Measurements from ENCODE around the gene CWF19L1. TPM values are rescaled to one million over a fixed set of nuclear protein-coding genes. Genes with fewer than 3 reads are reported as not detected.

The CWF19L1 gene
- total and polyA plus RNA-seq, 2 of the 13 experiments (the other 11 are each of a cell fraction or from before 2014, with no cell fraction given) = 13.6 to 42.1 TPM

DNA sequence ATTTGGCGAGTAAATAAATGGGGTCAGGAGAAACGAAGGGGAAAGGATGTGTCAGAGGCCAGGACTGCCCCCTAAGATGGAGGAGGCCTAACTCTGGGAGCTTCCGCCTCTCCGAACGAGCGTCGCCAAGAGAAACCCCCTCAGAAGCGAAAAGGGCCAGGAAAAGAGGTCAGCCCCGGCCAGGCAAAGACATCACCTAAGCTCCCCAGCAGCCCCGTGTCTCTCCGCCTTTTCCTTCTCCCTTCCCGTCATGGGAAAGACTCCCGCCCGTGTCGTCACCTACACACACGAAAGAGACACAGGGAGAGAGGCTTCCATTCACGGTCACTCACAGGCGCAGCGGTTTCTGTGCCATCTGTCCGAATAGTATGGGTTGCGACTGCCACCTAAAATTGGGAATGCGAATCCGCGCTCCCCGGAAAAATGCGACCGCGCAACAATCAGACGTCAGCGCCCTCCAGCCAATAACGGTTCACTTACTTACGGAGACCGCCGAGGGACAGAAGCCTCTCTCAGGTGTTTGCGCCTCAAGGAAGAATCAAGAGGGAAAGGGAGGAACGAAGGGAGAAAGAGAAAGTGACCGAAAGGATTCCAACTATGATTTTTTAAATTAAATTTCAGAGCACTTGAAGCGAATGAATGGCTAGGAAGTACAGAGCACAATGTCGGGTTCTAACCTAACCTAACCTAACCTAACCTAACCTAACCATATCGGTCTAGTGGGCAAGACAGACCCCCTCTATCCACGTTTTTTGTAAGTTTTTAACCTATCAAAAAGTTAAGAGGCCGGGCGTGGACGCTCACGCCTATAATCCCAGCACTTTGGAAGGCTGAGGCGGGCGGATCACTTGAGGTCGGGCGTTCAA lies at the start of gene CWF19L1 (continued):
- TF ChIP-seq, protein P1, sequence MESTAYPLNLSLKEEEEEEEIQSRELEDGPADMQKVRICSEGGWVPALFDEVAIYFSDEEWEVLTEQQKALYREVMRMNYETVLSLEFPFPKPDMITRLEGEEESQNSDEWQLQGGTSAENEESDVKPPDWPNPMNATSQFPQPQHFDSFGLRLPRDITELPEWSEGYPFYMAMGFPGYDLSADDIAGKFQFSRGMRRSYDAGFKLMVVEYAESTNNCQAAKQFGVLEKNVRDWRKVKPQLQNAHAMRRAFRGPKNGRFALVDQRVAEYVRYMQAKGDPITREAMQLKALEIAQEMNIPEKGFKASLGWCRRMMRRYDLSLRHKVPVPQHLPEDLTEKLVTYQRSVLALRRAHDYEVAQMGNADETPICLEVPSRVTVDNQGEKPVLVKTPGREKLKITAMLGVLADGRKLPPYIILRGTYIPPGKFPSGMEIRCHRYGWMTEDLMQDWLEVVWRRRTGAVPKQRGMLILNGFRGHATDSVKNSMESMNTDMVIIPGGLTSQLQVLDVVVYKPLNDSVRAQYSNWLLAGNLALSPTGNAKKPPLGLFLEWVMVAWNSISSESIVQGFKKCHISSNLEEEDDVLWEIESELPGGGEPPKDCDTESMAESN (CRISPR knock-in tag; conservative IDR thresholded peaks at IDR 0.05) = no peak; the same call in 1 of the 2 replicates
- TF ChIP-seq MAZ (IDR thresholded peaks at IDR 0.05; ENCODE audit: borderline replicate concordance, low read depth, low read length) (0 out of 2 replicates have a peak, but pooled peaks have one; percentile 26), MAZ (CRISPR knock-in tag; IDR thresholded peaks at IDR 0.05; ENCODE audit: low read depth) (no peak), ERF (CRISPR knock-in tag; IDR thresholded peaks at IDR 0.05) (0 out of 2 replicates have a peak, but pooled peaks have one; percentile 53), ZC3H4 (CRISPR knock-in tag; IDR thresholded peaks at IDR 0.05; ENCODE audit: borderline replicate concordance) (no peak), ATF7 (IDR thresholded peaks at IDR 0.05) (no peak), ATF7 (CRISPR knock-in tag; IDR thresholded peaks at IDR 0.05) (no peak), ZFP36L1 (CRISPR knock-in tag; IDR thresholded peaks at IDR 0.05) (no peak), MAF1 (CRISPR knock-in tag; IDR thresholded peaks at IDR 0.05; ENCODE audit: borderline replicate concordance) (no peak), XRCC5 (optimal IDR thresholded peaks at IDR 0.05; ENCODE audit: low read length) (no peak), TRIM24 (CRISPR knock-in tag; IDR thresholded peaks at IDR 0.05) (no peak), ZNF441 (CRISPR knock-in tag; IDR thresholded peaks at IDR 0.05; ENCODE audit: borderline replicate concordance) (peak; percentile 78; the same call in 1 of the 2 replicates), USF2 (IDR thresholded peaks at IDR 0.05; ENCODE audit: low read depth, low read length) (no peak), USF2 (CRISPR knock-in tag; IDR thresholded peaks at IDR 0.05; ENCODE audit: borderline replicate concordance) (no peak), CREM (IDR thresholded peaks at IDR 0.05) (peak; percentile 97), CREM (CRISPR knock-in tag; IDR thresholded peaks at IDR 0.05) (peak; percentile 73), KDM4B (CRISPR knock-in tag; IDR thresholded peaks at IDR 0.05) (no peak; the same call in 1 of the 2 replicates), ZBTB7A (CRISPR knock-in tag; IDR thresholded peaks at IDR 0.05) (no peak), ZNF446 (CRISPR knock-in tag; IDR thresholded peaks at IDR 0.05) (no peak), POGZ (CRISPR knock-in tag; IDR thresholded peaks at IDR 0.05) (peak; percentile 90), JUN (CRISPR knock-in tag; IDR thresholded peaks at IDR 0.05) (no peak), GATAD1 (CRISPR knock-in tag; IDR thresholded peaks at IDR 0.05) (peak; percentile 100), SOX5 (CRISPR knock-in tag; IDR thresholded peaks at IDR 0.05; ENCODE audit: borderline replicate concordance) (peak; percentile 13; the same call in 1 of the 2 replicates)
- TF ChIP-seq, protein P2, sequence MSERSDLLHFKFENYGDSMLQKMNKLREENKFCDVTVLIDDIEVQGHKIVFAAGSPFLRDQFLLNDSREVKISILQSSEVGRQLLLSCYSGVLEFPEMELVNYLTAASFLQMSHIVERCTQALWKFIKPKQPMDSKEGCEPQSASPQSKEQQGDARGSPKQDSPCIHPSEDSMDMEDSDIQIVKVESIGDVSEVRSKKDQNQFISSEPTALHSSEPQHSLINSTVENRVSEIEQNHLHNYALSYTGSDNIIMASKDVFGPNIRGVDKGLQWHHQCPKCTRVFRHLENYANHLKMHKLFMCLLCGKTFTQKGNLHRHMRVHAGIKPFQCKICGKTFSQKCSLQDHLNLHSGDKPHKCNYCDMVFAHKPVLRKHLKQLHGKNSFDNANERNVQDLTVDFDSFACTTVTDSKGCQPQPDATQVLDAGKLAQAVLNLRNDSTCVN (CRISPR knock-in tag; IDR thresholded peaks at IDR 0.05; ENCODE audit: borderline replicate concordance) = no peak; the same call in 1 of the 2 replicates
- TF ChIP-seq, protein P3, sequence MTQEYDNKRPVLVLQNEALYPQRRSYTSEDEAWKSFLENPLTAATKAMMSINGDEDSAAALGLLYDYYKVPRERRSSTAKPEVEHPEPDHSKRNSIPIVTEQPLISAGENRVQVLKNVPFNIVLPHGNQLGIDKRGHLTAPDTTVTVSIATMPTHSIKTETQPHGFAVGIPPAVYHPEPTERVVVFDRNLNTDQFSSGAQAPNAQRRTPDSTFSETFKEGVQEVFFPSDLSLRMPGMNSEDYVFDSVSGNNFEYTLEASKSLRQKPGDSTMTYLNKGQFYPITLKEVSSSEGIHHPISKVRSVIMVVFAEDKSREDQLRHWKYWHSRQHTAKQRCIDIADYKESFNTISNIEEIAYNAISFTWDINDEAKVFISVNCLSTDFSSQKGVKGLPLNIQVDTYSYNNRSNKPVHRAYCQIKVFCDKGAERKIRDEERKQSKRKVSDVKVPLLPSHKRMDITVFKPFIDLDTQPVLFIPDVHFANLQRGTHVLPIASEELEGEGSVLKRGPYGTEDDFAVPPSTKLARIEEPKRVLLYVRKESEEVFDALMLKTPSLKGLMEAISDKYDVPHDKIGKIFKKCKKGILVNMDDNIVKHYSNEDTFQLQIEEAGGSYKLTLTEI (CRISPR knock-in tag; conservative IDR thresholded peaks at IDR 0.05) = no peak

All from HepG2 (cell line).